ENCODE data around the gene SYNDIG1L. TPM values are rescaled to one million over a fixed set of nuclear protein-coding genes. Genes with fewer than 3 reads are reported as not detected.

Gene SYNDIG1L
- total and polyA plus RNA-seq, 2 donors from 2014 or later: 0.13 to 0.47 TPM

GRCh38 chr14:74417201-74417600, 8.8 kb downstream of the SYNDIG1L start:
- Histone ChIP-seq H3K9ac (ENCODE audit: low read length in 3 of 3) (no peak overlapping the region), H3K4me3 (ENCODE audit: low read length in 3 of 3) (no peak overlapping the region), H3K27me3 (ENCODE audit: control insufficient read depth, insufficient read depth, low read length) (no peaks in the 10 kb centered on the region), H3K9me3 (ENCODE audit: control insufficient read depth in 2 of 3, insufficient read depth in 1 of 3, low read length in 3 of 3) (no peaks in the 10 kb centered on the region), H3K27ac (ENCODE audit: low read depth in 2 of 2, low read length in 2 of 2) (no peak overlapping the region), H3K4me1 (ENCODE audit: control insufficient read depth in 2 of 3, insufficient read depth in 2 of 3, low read depth in 1 of 3, low read length in 3 of 3) (no peaks in the 10 kb centered on the region), H3K36me3 (ENCODE audit: control insufficient read depth in 2 of 3, insufficient read depth in 3 of 3, low read length in 3 of 3) (no peaks in the 10 kb centered on the region)
- DNase-seq (no peak), FAIRE-seq (no peak)
- no peak for TF ChIP-seq CTCF (IDR thresholded peaks at IDR 0.05; ENCODE audit: borderline replicate concordance, extremely low read depth, insufficient read depth)
- intact Hi-C loops (cut with DNase I): no loop called here

- intact Hi-C loops (cut with DNase I): no loop called here
- DNase-seq: peak in 3 of 5 donors; percentile 27 to 67 (median 61)
- FAIRE-seq: no peak
- TF ChIP-seq CTCF (IDR thresholded peaks at IDR 0.05; ENCODE audit: borderline replicate concordance, extremely low read depth, insufficient read depth): no peak
- Histone ChIP-seq H3K27ac (ENCODE audit: low read depth in 2 of 2, low read length in 2 of 2) (no peak overlapping the region), H3K4me3 (ENCODE audit: low read length in 3 of 3) (no peak overlapping the region), H3K4me1 (ENCODE audit: control insufficient read depth in 2 of 3, insufficient read depth in 2 of 3, low read depth in 1 of 3, low read length in 3 of 3) (no peaks in the 10 kb centered on the region), H3K27me3 (ENCODE audit: control insufficient read depth, insufficient read depth, low read length) (no peaks in the 10 kb centered on the region), H3K9me3 (ENCODE audit: control insufficient read depth in 2 of 3, insufficient read depth in 1 of 3, low read length in 3 of 3) (no peaks in the 10 kb centered on the region), H3K36me3 (ENCODE audit: control insufficient read depth in 2 of 3, insufficient read depth in 3 of 3, low read length in 3 of 3) (no peaks in the 10 kb centered on the region), H3K9ac (ENCODE audit: low read length in 3 of 3) (no peak overlapping the region)
Observed at GRCh38 chr14:74415115-74415437, 10.9 kb downstream of the SYNDIG1L start.

GRCh38 chr14:74414403-74415114, 11.5 kb downstream of the SYNDIG1L start:
- intact Hi-C loops (cut with DNase I): no loop called here
- no peak overlapping the region for H3K27ac ChIP-seq (ENCODE audit: low read depth in 2 of 2, low read length in 2 of 2)

More at GRCh38 chr14:74414403-74415114, 11.5 kb downstream of the SYNDIG1L start:
- no peaks in the 10 kb centered on the region for H3K4me1 ChIP-seq (ENCODE audit: control insufficient read depth in 2 of 3, insufficient read depth in 2 of 3, low read depth in 1 of 3, low read length in 3 of 3)
- H3K9ac ChIP-seq (ENCODE audit: low read length in 3 of 3): no peak overlapping the region
- no peaks in the 10 kb centered on the region for H3K27me3 ChIP-seq (ENCODE audit: control insufficient read depth, insufficient read depth, low read length)
- no peak for FAIRE-seq
- no peaks in the 10 kb centered on the region for H3K36me3 ChIP-seq (ENCODE audit: control insufficient read depth in 2 of 3, insufficient read depth in 3 of 3, low read length in 3 of 3)
- TF ChIP-seq CTCF (IDR thresholded peaks at IDR 0.05; ENCODE audit: borderline replicate concordance, extremely low read depth, insufficient read depth): no peak
- DNase-seq: peak in 3 of 5 donors; percentile 27 to 58 (median 53)
- H3K4me3 ChIP-seq (ENCODE audit: low read length in 3 of 3): no peak overlapping the region
- no peaks in the 10 kb centered on the region for H3K9me3 ChIP-seq (ENCODE audit: control insufficient read depth in 2 of 3, insufficient read depth in 1 of 3, low read length in 3 of 3)

Data from kidney (tissue), 14 donors.